CD14-positive monocyte (primary cell): ENCODE results near the gene DIDO1. TPM values are rescaled to one million over a fixed set of nuclear protein-coding genes. Genes with fewer than 3 reads are reported as not detected.
"Not testable (repeated sequence)": the region's sequence is repeated elsewhere in the genome, so short reads cannot be mapped to it uniquely, and the experiment has no call there.

ENCODE experiments used
- DNase-seq, 3 donors: peaks; one replicate each; pipeline ENCODE4 v3.0.0-alpha.2; 2011 to 2022
- H2AFZ ChIP-seq: 2 replicates; pipeline ENCODE4 v1.6.0; 2012; ENCODE audit warnings: mild to moderate bottlenecking, low read depth, low read length, inconsistent platforms; ENCODE audit not compliant: insufficient read depth, poor library complexity, severe bottlenecking
- H3K27ac ChIP-seq, 2 donors: 1 replicate in 1 of 2; 2 replicates in 1 of 2; pipeline ENCODE4 v1.5.1; 2012 to 2013; ENCODE audit warnings: low read length in 2 of 2, control low read depth in 1 of 2, inconsistent platforms in 1 of 2, low read depth in 1 of 2, mild to moderate bottlenecking in 1 of 2
- H3K27me3 ChIP-seq, 2 donors: one replicate each; pipeline versions ENCODE4 v1.6.0 to v1.6.1; 2011 to 2013; ENCODE audit warnings: low read length in 2 of 2; ENCODE audit not compliant: control insufficient read depth in 2 of 2, insufficient read depth in 2 of 2
- H3K36me3 ChIP-seq, 2 donors: replicated peaks in 1 of 2; 1 replicate in 1 of 2; 2 replicates in 1 of 2; pipeline versions ENCODE4 v1.5.1 to v1.6.1; 2012 to 2013; ENCODE audit warnings: low read length in 2 of 2, control low read depth in 1 of 2, inconsistent platforms in 1 of 2, mild to moderate bottlenecking in 1 of 2; ENCODE audit not compliant: insufficient read depth in 2 of 2, control insufficient read depth in 1 of 2
- H3K4me1 ChIP-seq, 2 donors: 1 replicate in 1 of 2; 2 replicates in 1 of 2; pipeline versions ENCODE4 v1.5.1 to v1.6.1; 2012 to 2013; ENCODE audit warnings: low read length in 2 of 2, control low read depth in 1 of 2, inconsistent platforms in 1 of 2, mild to moderate bottlenecking in 1 of 2, moderate library complexity in 1 of 2; ENCODE audit not compliant: insufficient read depth in 2 of 2, control insufficient read depth in 1 of 2
- H3K4me2 ChIP-seq: replicated peaks from 2 replicates; pipeline ENCODE3; 2012; ENCODE audit warnings: low read length, moderate library complexity, mild to moderate bottlenecking; ENCODE audit not compliant: poor library complexity, severe bottlenecking; ENCODE audit errors: extremely low read depth
- H3K4me3 ChIP-seq, 3 experiments: fragments of 200-600 bp in 1 of 3; sonication (generic) in 1 of 3; replicated peaks in 1 of 3; 1 replicate in 2 of 3; 2 replicates in 1 of 3; pipeline ENCODE4 v1.5.1; 2011 to 2013; ENCODE audit warnings: low read length in 3 of 3, mild to moderate bottlenecking in 3 of 3, control low read depth in 2 of 3, low read depth in 2 of 3, inconsistent platforms in 1 of 3, moderate library complexity in 1 of 3
- H3K79me2 ChIP-seq: 2 replicates; pipeline ENCODE4 v1.6.0; 2012; ENCODE audit warnings: mild to moderate bottlenecking, control low read depth, inconsistent platforms, low read length, moderate library complexity; ENCODE audit not compliant: insufficient read depth
- H3K9ac ChIP-seq: 2 replicates; pipeline ENCODE4 v1.6.0; 2017; ENCODE audit warnings: low read length, mild to moderate bottlenecking; ENCODE audit not compliant: insufficient read depth, poor library complexity, severe bottlenecking
- H3K9me3 ChIP-seq, 2 donors: replicated peaks in 1 of 2; 1 replicate in 1 of 2; 2 replicates in 1 of 2; pipeline versions ENCODE4 v1.5.1 to v1.6.1; 2012 to 2013; ENCODE audit warnings: low read length in 2 of 2, control low read depth in 1 of 2; ENCODE audit not compliant: control insufficient read depth in 1 of 2, insufficient read depth in 1 of 2
- H4K20me1 ChIP-seq: 2 replicates; pipeline ENCODE4 v1.6.0; 2012; ENCODE audit warnings: mild to moderate bottlenecking, low read length, control low read depth, moderate library complexity; ENCODE audit not compliant: insufficient read depth
- H3K27ac Mint-ChIP-seq, 7 donors: one replicate each; pipeline ENCODE4 v1.8.0; 2020; ENCODE audit warnings: mild to moderate bottlenecking in 7 of 7, mixed read lengths in 7 of 7, moderate library complexity in 6 of 7, inconsistent platforms in 2 of 7
- H3K27me3 Mint-ChIP-seq, 3 donors: one replicate each; pipeline ENCODE4 v1.8.0; 2021 to 2022; ENCODE audit warnings: low read depth in 3 of 3, mild to moderate bottlenecking in 3 of 3, mixed read lengths in 3 of 3, moderate library complexity in 3 of 3, inconsistent platforms in 1 of 3
- H3K36me3 Mint-ChIP-seq, 2 donors: one replicate each; pipeline ENCODE4 v1.8.0; 2020; ENCODE audit warnings: mixed read lengths in 2 of 2, inconsistent platforms in 1 of 2, mild to moderate bottlenecking in 1 of 2
- H3K4me1 Mint-ChIP-seq: one replicate; pipeline ENCODE4 v1.8.0; 2020; ENCODE audit warnings: mild to moderate bottlenecking, mixed read lengths
- H3K4me3 Mint-ChIP-seq, 2 donors: one replicate each; pipeline ENCODE4 v1.8.0; 2020; ENCODE audit warnings: mild to moderate bottlenecking in 2 of 2, mixed read lengths in 2 of 2, moderate library complexity in 1 of 2
- H3K9me3 Mint-ChIP-seq, 7 donors: one replicate each; pipeline ENCODE4 v1.8.0; 2020 to 2022; ENCODE audit warnings: mixed read lengths in 7 of 7, mild to moderate bottlenecking in 6 of 7, moderate library complexity in 6 of 7, inconsistent platforms in 2 of 7
- WGBS: methylation state at CpG from one replicate; pipeline ENCODE4 v1.1.5; 2013; ENCODE audit warnings: missing lambda C conversion rate; ENCODE audit not compliant: insufficient coverage; 5-methylcytosine and 5-hydroxymethylcytosine counted together
- intact Hi-C, 2 donors: fragments of 100-400 bp; cut with micrococcal nuclease; formaldehyde crosslinking; loops; one replicate each; pipeline versions ENCODE4 v1.15.0 to v1.15.1; 2023
- polyA plus RNA-seq, 3 donors: library from polyadenylated mRNA; depleted of rRNA in 1 of 3; unstranded in 2 of 3; stranded (reverse) in 1 of 3; fragments of 300-500 nt in 2 of 3; fragments of >200 nt in 1 of 3; fragmentation: Illumina TruSeq in 2 of 3; gene quantifications; 1 replicate in 2 of 3; 2 replicates in 1 of 3; pipeline ENCODE4 v1.2.3, GENCODE V29; 2012 to 2021
- TF ChIP-seq, protein P1 (sequence below): fragments of 200-600 bp; IDR thresholded peaks from one replicate; pipeline ENCODE4 v1.8.0; 2022; ENCODE audit warnings: antibody characterized with exemption, mild to moderate bottlenecking

DIDO1 gene
- polyA plus RNA-seq, 3 donors: 8.5 to 23.8 (median 12.9) TPM

GRCh38 chr20:62855120-62855519, 71.2 kb downstream of the DIDO1 start:
- Mint-ChIP-seq H3K36me3 (peaks cover 66 to 73% of the 10 kb centered on the region in 2 donors), H3K4me1 (peaks cover 7% of the 10 kb centered on the region), H3K27ac (no peak overlapping the region), H3K9me3 (peaks cover 0 to 2% (median 0%) of the 10 kb centered on the region in 7 donors), H3K27me3 (peaks cover 9 to 13% (median 10%) of the 10 kb centered on the region in 3 donors), H3K4me3 (no peak overlapping the region)
- Histone ChIP-seq H3K4me3 (no peak overlapping the region), H4K20me1 (peaks cover 15% of the 10 kb centered on the region), H3K9ac (no peak overlapping the region), H3K36me3 (peaks cover 36 to 60% of the 10 kb centered on the region in 2 donors), H3K27ac (no peak overlapping the region), H3K4me2 (no peak overlapping the region), H3K79me2 (peaks cover 6% of the 10 kb centered on the region), H2AFZ (no peak overlapping the region), H3K4me1 (peaks cover under 1 to 6% of the 10 kb centered on the region in 2 donors), H3K27me3 (peaks cover 2 to 6% of the 10 kb centered on the region in 2 donors), H3K9me3 (no peaks in the 10 kb centered on the region)
- intact Hi-C loops: loop anchor here in 1 of 2 donors (5.0 to 10.0 kb wide), 2 partner anchors 53 to 550 kb away; partner anchors contain the start of genes ADRM1 and OGFR
- 100% methylated on average over 1 of the region's 5 CpGs for WGBS
- DNase-seq: no peak
- TF ChIP-seq, protein P1, sequence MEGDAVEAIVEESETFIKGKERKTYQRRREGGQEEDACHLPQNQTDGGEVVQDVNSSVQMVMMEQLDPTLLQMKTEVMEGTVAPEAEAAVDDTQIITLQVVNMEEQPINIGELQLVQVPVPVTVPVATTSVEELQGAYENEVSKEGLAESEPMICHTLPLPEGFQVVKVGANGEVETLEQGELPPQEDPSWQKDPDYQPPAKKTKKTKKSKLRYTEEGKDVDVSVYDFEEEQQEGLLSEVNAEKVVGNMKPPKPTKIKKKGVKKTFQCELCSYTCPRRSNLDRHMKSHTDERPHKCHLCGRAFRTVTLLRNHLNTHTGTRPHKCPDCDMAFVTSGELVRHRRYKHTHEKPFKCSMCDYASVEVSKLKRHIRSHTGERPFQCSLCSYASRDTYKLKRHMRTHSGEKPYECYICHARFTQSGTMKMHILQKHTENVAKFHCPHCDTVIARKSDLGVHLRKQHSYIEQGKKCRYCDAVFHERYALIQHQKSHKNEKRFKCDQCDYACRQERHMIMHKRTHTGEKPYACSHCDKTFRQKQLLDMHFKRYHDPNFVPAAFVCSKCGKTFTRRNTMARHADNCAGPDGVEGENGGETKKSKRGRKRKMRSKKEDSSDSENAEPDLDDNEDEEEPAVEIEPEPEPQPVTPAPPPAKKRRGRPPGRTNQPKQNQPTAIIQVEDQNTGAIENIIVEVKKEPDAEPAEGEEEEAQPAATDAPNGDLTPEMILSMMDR: no peak

- no peak for DNase-seq
- H3K27me3 ChIP-seq: no peaks in the 10 kb centered on the region
- TF ChIP-seq, protein P1: no peak
- H3K9me3 Mint-ChIP-seq: no peaks in the 10 kb centered on the region
- peak overlapping the region in 2 of 7 donors; percentile 3 to 23 for H3K27ac Mint-ChIP-seq
- H3K4me2 ChIP-seq: no peak overlapping the region
- peaks cover 61 to 69% of the 10 kb centered on the region in 2 donors for H3K36me3 Mint-ChIP-seq
- no peaks in the 10 kb centered on the region for H3K9me3 ChIP-seq
- H3K4me1 Mint-ChIP-seq: peaks cover 1% of the 10 kb centered on the region
- H4K20me1 ChIP-seq: peaks cover 10% of the 10 kb centered on the region
- H2AFZ ChIP-seq: no peak overlapping the region
- no peak overlapping the region for H3K27ac ChIP-seq
- H3K79me2 ChIP-seq: no peaks in the 10 kb centered on the region
- H3K9ac ChIP-seq: no peak overlapping the region
- H3K27me3 Mint-ChIP-seq: peaks cover under 1 to 3% (median 1%) of the 10 kb centered on the region in 3 donors
- intact Hi-C loops: loop anchor here in 1 of 2 donors (10.0 kb wide), 1 partner anchor 549 kb away; the partner anchor contains the start of gene ADRM1
- no peak overlapping the region for H3K4me3 Mint-ChIP-seq
- H3K36me3 ChIP-seq: peaks cover 36 to 60% of the 10 kb centered on the region in 2 donors
- H3K4me1 ChIP-seq: no peaks in the 10 kb centered on the region
- no peak overlapping the region for H3K4me3 ChIP-seq
- WGBS: 95% methylated on average over 13 of the region's 13 CpGs
Observed at GRCh38 chr20:62854121-62854520, 72.2 kb downstream of the DIDO1 start.

GRCh38 chr20:62853304-62853703, 73.0 kb downstream of the DIDO1 start:
- not testable (repeated sequence) for H2AFZ ChIP-seq, H3K27ac ChIP-seq, H3K27ac Mint-ChIP-seq, DNase-seq, H3K27me3 ChIP-seq, H3K4me3 ChIP-seq, H3K9me3 Mint-ChIP-seq, H3K4me1 Mint-ChIP-seq, H3K9ac ChIP-seq, H3K27me3 Mint-ChIP-seq, H3K4me1 ChIP-seq, H3K79me2 ChIP-seq, H3K9me3 ChIP-seq, H3K4me3 Mint-ChIP-seq, H3K4me2 ChIP-seq, H4K20me1 ChIP-seq
- intact Hi-C loops: loop anchor here in 1 of 2 donors (10.0 kb wide), 1 partner anchor 549 kb away; the partner anchor contains the start of gene ADRM1
- 100% methylated on average over 1 of the region's 6 CpGs for WGBS
- H3K36me3 Mint-ChIP-seq: peaks cover 60 to 68% of the 10 kb centered on the region in 2 donors
- H3K36me3 ChIP-seq: peaks cover 36 to 60% of the 10 kb centered on the region in 2 donors
